ENCODE results near the gene SHMT2.

GRCh38 chr12:57270966-57271470 lies 41.5 kb downstream of the SHMT2 start:
- TF ChIP-seq POLR2AphosphoS5 (IDR thresholded peaks at IDR 0.05; ENCODE audit: borderline replicate concordance, low read depth, low read length): no peak
- no peak for TF ChIP-seq EZH2 (IDR thresholded peaks at IDR 0.05)

Measured in SK-N-MC (cell line).